Activated T-helper 1 cell treated with anti-CD3 and anti-CD28 coated beads, Interleukin-12 subunit alpha, Interleukin-12 subunit beta, Interleukin-2, Interleukin-4 antibody, amounts not matched to agents 30 ng/mL and 10 ng/mL and 1 ng/mL, durations not matched to agents 14 hours and 24 hours and 36 hours (primary cell): ENCODE measurements around the gene ECSIT. TPM values are rescaled to one million over a fixed set of nuclear protein-coding genes. Genes with fewer than 3 reads are reported as not detected.
"Not testable (repeated sequence)": the region's sequence is repeated elsewhere in the genome, so short reads cannot be mapped to it uniquely, and the experiment has no call there.

Experiments used
- DNase-seq: peaks from one replicate; pipeline ENCODE4 v3.0.0; 2021; ENCODE audit warnings: low spot score
- H3K27ac Mint-ChIP-seq: one replicate; pipeline ENCODE4 v1.8.0; 2021; ENCODE audit warnings: mild to moderate bottlenecking, mixed read lengths
- H3K27me3 Mint-ChIP-seq: one replicate; pipeline ENCODE4 v1.8.0; 2022; ENCODE audit warnings: mild to moderate bottlenecking, moderate library complexity, mixed read lengths; ENCODE audit not compliant: insufficient read depth
- H3K36me3 Mint-ChIP-seq: one replicate; pipeline ENCODE4 v1.8.0; 2021; ENCODE audit warnings: low read depth, mixed read lengths
- H3K4me1 Mint-ChIP-seq: one replicate; pipeline ENCODE4 v1.8.0; 2021; ENCODE audit warnings: low read depth, mixed read lengths
- H3K4me3 Mint-ChIP-seq: one replicate; pipeline ENCODE4 v1.8.0; 2021; ENCODE audit warnings: mild to moderate bottlenecking, moderate library complexity, mixed read lengths
- H3K9me3 Mint-ChIP-seq: one replicate; pipeline ENCODE4 v1.8.0; 2021; ENCODE audit warnings: mixed read lengths
- intact Hi-C: fragments of 100-400 bp; cut with micrococcal nuclease; formaldehyde crosslinking; loops from one replicate; pipeline ENCODE4 v1.15.1; 2024
- total RNA-seq: library from RNA; stranded (reverse); gene quantifications from 2 replicates; pipeline ENCODE4 v1.2.3, GENCODE V29; 2022

Gene ECSIT
- 37.3 and 38.8 TPM in 2 replicates for total RNA-seq

GRCh38 chr19:11528551-11529341 lies at the start of gene ECSIT:
ECSIT (minus strand) TSS chr19:11529134; CDS start chr19:11519170, 9,964 bp downstream.
- DNase-seq: peak; percentile 89
- peak within 1 kb of the TSS; percentile 95 for H3K4me3 Mint-ChIP-seq

GRCh38 chr19:11577451-11578257 lies 48.7 kb upstream of the ECSIT start, which contains the start of gene ACP5:
ACP5 (minus strand) TSS chr19:11577645; CDS start chr19:11577317, 328 bp downstream.
- intact Hi-C loops: no loop called here
- Mint-ChIP-seq H3K27ac (no peak within 1 kb of the TSS), H3K36me3 (peaks cover 3% of the 10 kb centered on the region), H3K4me1 (peaks cover 21% of the 10 kb centered on the region), H3K27me3 (no peaks in the 10 kb centered on the region), H3K4me3 (peak within 1 kb of the TSS; percentile 75), H3K9me3 (no peaks in the 10 kb centered on the region)
- DNase-seq: no peak

More at GRCh38 chr19:11528551-11529341, at the start of gene ECSIT:
- intact Hi-C loops: loop anchor here (1.0 to 2.0 kb wide), 8 partner anchors 23 to 173 kb away; partner anchors contain the start of genes ELOF1, ODAD3, PLPPR2 and PRKCSH
- Mint-ChIP-seq H3K9me3 (no peaks in the 10 kb centered on the region), H3K27ac (peak within 1 kb of the TSS; percentile 92), H3K4me1 (peaks cover 28% of the 10 kb centered on the region), H3K27me3 (no peaks in the 10 kb centered on the region), H3K36me3 (peaks cover 4% of the 10 kb centered on the region)

GRCh38 chr19:11576227-11576626 lies 47.3 kb upstream of the ECSIT start:
- Mint-ChIP-seq H3K27ac (no peak overlapping the region), H3K36me3 (peaks cover 3% of the 10 kb centered on the region), H3K27me3 (no peaks in the 10 kb centered on the region), H3K9me3 (no peaks in the 10 kb centered on the region), H3K4me1 (peaks cover 11% of the 10 kb centered on the region), H3K4me3 (peak overlapping the region; percentile 58)
- DNase-seq: no peak
- intact Hi-C loops: no loop called here

GRCh38 chr19:11574689-11575088 lies 45.8 kb upstream of the ECSIT start:
- Mint-ChIP-seq H3K27me3 (no peaks in the 10 kb centered on the region), H3K4me3 (no peak overlapping the region), H3K4me1 (peaks cover 5% of the 10 kb centered on the region), H3K36me3 (peaks cover 3% of the 10 kb centered on the region), H3K27ac (no peak overlapping the region), H3K9me3 (no peaks in the 10 kb centered on the region)
- intact Hi-C loops: no loop called here
- DNase-seq: no peak

- H3K4me1 Mint-ChIP-seq, H3K9me3 Mint-ChIP-seq, H3K36me3 Mint-ChIP-seq, H3K27me3 Mint-ChIP-seq, H3K27ac Mint-ChIP-seq, DNase-seq, H3K4me3 Mint-ChIP-seq, intact Hi-C loops: not testable (repeated sequence)
Observed at GRCh38 chr19:11573763-11574162, 44.8 kb upstream of the ECSIT start.

GRCh38 chr19:11573354-11573753 lies 44.4 kb upstream of the ECSIT start:
- H3K27me3 Mint-ChIP-seq, H3K4me3 Mint-ChIP-seq: not testable (repeated sequence)

GRCh38 chr19:11570039-11570462 lies 41.1 kb upstream of the ECSIT start:
- no peak for DNase-seq
- Mint-ChIP-seq H3K27ac (no peak overlapping the region), H3K4me1 (peaks cover 4% of the 10 kb centered on the region), H3K4me3 (no peak overlapping the region), H3K36me3 (no peaks in the 10 kb centered on the region), H3K27me3 (no peaks in the 10 kb centered on the region), H3K9me3 (no peaks in the 10 kb centered on the region)
- intact Hi-C loops: no loop called here

More at GRCh38 chr19:11573354-11573753, 44.4 kb upstream of the ECSIT start:
- H3K4me1 Mint-ChIP-seq, H3K36me3 Mint-ChIP-seq, DNase-seq, H3K9me3 Mint-ChIP-seq, intact Hi-C loops, H3K27ac Mint-ChIP-seq: not testable (repeated sequence)

GRCh38 chr19:11566164-11566563 lies 37.2 kb upstream of the ECSIT start:
- Mint-ChIP-seq H3K9me3 (no peaks in the 10 kb centered on the region), H3K27ac (no peak overlapping the region), H3K4me1 (peaks cover 9% of the 10 kb centered on the region), H3K4me3 (no peak overlapping the region), H3K27me3 (no peaks in the 10 kb centered on the region), H3K36me3 (no peaks in the 10 kb centered on the region)
- no peak for DNase-seq
- intact Hi-C loops: loop anchor here (10.0 kb wide), 1 partner anchor 359 kb away; the partner anchor contains the start of gene ZNF700

- DNase-seq, H3K27ac Mint-ChIP-seq, H3K27me3 Mint-ChIP-seq, H3K36me3 Mint-ChIP-seq, H3K9me3 Mint-ChIP-seq, H3K4me3 Mint-ChIP-seq: not testable (repeated sequence)
- H3K4me1 Mint-ChIP-seq: peaks cover 12% of the 10 kb centered on the region
- intact Hi-C loops: loop anchor here (10.0 kb wide), 1 partner anchor 359 kb away; the partner anchor contains the start of gene ZNF700
Observed at GRCh38 chr19:11565649-11565980, 36.7 kb upstream of the ECSIT start.

- intact Hi-C loops: loop anchor here (10.0 kb wide), 1 partner anchor 361 kb away; the partner anchor contains the start of gene ZNF700
- H3K4me1 Mint-ChIP-seq: peaks cover 21% of the 10 kb centered on the region
- not testable (repeated sequence) for H3K4me3 Mint-ChIP-seq, H3K27ac Mint-ChIP-seq, H3K36me3 Mint-ChIP-seq, DNase-seq, H3K27me3 Mint-ChIP-seq, H3K9me3 Mint-ChIP-seq
Observed at GRCh38 chr19:11564082-11564807, 35.3 kb upstream of the ECSIT start.

GRCh38 chr19:11563532-11563931 lies 34.6 kb upstream of the ECSIT start:
- no peak overlapping the region for H3K27ac Mint-ChIP-seq
- peaks cover 24% of the 10 kb centered on the region for H3K4me1 Mint-ChIP-seq
- H3K9me3 Mint-ChIP-seq: no peaks in the 10 kb centered on the region
- H3K4me3 Mint-ChIP-seq: no peak overlapping the region
- no peak for DNase-seq
- no peaks in the 10 kb centered on the region for H3K27me3 Mint-ChIP-seq
- intact Hi-C loops: loop anchor here (10.0 kb wide), 1 partner anchor 361 kb away; the partner anchor contains the start of gene ZNF700
- no peaks in the 10 kb centered on the region for H3K36me3 Mint-ChIP-seq

GRCh38 chr19:11560404-11561051 lies 31.6 kb upstream of the ECSIT start:
- Mint-ChIP-seq H3K9me3 (no peaks in the 10 kb centered on the region), H3K27me3 (no peaks in the 10 kb centered on the region), H3K4me3 (peak overlapping the region; percentile 85), H3K36me3 (peaks cover 2% of the 10 kb centered on the region), H3K4me1 (peaks cover 38% of the 10 kb centered on the region), H3K27ac (peak overlapping the region; percentile 86)
- intact Hi-C loops: loop anchor here (1.0 to 10.0 kb wide), 3 partner anchors 27 to 364 kb away; partner anchors contain the start of genes ZNF700 and ZNF823
- peak; percentile 61 for DNase-seq
